GM08714 (cell line): Measurements from ENCODE around the gene GAL3ST1.

Experiments used
- H3K4me3 ChIP-seq: fragments of 200-500 bp; sonication (Bioruptor generic); 2 replicates; pipeline ENCODE4 v1.5.1; 2014; ENCODE audit warnings: mild to moderate bottlenecking, low read length, inconsistent platforms
- ZNF274 ChIP-seq: IDR thresholded peaks from 2 replicates; pipeline ENCODE4 v1.6.1; 2012; ENCODE audit warnings: mild to moderate bottlenecking, low read depth, low read length

The GAL3ST1 gene

DNA sequence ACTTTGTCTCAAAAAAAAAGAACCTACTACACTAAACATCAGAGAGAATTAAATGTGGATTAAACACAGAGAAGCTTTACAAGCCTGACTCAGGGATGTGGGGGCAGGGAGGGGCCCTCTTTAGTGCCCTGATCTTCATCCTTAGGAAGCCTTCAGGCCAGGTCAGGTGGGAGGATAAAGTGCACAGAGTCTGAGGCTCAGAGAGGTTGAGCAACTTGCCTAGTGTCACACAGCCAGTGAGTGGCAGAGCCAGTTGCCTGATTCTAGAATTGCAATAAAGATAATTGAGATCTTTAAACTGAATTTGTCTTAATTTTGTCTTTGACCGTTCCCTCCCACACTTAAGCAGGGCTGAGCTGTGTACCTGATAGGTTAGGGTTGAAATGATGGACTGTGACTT is 35.1 kb downstream of the GAL3ST1 start:
- no peak for TF ChIP-seq ZNF274
- no peak overlapping the region for H3K4me3 ChIP-seq

DNA sequence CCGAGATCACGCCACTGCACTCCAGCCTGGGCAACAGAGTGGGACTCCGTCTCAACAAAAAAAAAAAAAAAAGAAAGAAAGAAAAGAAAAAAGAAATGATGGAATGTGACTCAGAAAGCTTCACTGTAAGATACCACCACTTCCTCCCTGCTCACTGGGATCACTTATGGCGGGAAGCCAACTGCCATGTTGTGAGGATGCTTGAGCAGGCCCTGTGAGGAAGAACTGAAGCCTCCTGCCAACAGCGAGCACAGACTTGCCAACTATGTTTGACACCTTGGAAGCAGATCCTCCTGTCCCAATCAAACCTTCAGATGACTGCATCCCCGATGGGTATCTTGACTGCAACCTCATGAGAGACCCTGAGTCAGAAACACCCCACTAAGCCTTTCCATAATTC is 36.2 kb downstream of the GAL3ST1 start:
- TF ChIP-seq ZNF274, result no peak
- H3K4me3 ChIP-seq, result no peak overlapping the region

DNA sequence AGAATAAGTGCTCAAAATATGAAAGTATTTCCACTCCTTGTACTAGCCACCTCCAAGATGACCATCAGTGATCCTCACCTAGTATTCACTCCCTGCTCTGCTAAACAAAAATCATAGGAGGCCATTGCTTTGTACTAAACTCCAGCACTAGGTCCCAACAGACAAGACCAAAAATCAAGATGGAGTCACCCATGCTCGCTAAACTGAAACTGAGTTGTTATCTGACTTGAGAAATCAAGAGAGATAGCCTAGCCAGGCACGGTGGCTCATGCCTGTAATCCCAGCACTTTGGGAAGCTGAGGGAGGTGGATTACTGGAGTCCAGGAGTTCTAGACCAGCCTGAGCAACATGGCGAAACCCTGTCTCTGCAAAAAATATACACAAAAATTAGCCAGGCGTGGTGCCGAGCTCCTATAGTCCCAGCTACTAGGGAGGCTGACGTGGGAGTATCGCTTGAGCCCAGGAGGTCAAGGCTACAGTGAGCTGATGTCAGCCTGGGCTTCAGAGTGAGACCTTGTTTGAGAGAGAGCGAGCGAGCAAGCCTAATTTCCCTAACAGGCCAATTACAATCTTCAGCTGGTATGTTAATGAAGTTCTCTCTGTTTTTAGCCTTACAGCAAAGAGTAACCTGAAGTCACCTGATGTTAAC is 37.3 kb downstream of the GAL3ST1 start:
- no peak for TF ChIP-seq ZNF274

DNA sequence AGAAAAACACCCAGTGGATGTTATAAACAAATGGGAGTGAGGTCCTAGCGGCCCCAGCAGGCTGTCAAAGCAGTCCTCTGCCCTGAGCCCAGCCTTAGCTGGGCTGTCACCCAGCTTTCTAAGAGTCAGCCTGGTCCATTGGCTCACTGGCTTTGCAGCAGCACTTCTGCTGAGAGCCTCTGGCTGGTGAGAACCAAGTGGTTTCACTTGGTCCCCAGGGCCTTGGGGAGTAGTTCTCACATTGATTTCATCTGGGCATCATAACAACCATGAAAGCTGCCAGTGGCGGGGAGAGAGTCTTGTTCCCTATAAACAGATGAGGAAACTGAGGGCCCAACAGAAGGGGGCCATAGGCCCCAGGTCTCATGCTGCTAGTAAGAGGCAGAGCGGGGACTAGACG is 39.3 kb downstream of the GAL3ST1 start:
- TF ChIP-seq ZNF274, result no peak
- no peak overlapping the region for H3K4me3 ChIP-seq

More for the DNA sequence above, 37.3 kb downstream of the GAL3ST1 start:
- H3K4me3 ChIP-seq, result no peak overlapping the region

DNA sequence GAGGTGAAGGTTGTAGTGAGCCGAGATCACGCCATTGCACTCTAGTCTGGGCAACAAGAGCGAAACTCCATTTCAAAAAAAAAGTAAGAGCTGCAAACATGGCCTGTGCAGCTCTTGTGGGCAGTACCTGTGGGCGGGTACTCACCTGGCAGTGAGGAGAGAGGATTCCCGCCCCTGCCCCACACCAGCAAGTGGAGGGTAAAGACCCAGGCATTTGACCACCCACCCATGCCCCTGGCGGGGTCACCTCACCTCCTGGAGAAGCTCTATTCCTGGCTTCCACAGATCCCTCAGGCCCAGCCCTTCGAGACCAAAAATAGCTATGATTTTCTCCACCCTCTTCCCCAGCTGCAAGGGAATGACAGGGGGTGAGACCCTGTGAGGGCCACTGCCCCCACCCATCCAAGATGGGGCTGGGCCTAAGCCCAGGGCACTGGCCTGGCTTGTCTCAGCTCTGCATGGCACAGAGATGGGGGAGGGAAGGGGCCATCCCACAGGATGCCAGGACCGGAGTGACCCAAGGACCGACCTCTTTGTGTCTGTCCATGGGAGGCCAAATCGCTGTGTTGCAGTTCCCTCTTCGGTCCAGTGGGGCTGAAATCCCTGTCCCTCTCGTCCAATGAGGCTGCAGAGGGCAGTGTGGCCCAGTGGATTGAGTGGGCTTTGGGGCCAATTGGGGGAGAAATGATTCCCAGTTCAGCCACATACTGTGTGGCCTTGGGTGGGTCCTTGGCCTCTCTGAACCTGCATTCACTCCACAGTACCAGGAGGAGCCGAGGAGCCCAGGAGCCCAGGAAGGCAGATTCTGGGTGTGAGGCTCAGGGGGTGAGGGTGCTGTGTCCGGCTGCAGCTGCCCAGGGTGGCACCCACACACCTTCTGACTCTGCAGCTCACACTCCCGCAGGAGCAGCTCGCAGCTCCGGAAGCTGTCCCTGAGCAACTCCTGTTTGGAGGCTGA is 42.5 kb downstream of the GAL3ST1 start:
- TF ChIP-seq ZNF274, result no peak
- no peak overlapping the region for H3K4me3 ChIP-seq

DNA sequence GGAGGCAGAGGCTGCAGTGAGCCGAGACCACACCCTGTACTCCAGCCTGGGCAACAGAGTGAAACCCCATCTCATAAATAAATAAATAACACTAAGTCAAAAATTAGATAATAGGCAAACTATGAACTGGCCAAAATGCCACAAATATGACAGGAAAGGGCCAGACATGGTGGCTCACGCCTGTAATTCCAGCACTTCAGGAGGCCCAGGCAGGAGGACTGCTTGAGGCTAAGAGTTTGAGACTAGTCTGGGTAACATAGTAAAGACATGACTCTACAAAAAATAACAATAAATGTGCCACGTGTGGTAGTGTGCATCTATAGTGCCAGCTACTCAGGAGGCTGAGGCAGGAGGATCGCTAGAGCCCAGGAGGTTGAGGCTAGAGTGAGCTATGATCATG is 47.8 kb downstream of the GAL3ST1 start:
- TF ChIP-seq ZNF274, result no peak

DNA sequence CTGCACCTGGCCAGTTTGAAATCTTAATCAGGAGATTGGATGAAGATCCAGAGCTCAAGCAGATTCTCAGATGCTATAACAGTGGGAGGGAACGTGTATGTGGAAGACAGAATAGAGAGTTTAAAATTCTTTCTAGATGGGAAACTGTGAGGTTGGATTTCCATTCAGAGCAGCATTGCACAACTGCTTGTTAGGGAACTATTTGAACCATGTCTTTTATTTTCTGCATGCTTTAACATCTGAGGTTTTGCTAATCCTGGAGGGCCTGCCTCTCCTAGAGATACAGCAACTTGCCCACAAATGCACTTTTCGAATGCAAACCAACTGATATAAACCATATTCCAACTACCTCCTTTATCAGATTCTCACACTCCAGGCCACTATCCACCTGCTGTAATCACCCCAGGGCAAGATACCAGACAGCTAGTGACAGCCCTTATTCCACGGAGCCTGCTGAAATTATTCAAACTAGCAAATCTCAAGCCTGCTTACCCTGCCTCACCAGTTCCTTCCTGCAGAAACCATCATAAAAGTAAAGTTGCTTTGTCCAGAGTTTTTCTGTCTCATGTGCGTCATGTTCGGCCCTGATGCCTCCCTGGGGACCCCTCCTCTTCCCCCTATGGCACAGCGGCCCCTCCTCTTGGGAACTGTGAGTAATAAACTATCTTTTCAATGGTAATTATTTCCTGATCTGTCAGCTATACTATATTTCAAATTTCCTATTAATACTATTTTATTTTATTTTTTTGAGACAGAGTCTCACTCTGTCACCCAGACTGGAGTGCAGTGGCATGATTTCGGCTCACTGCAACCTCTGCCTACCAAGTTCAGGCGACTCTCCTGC is 50.6 kb downstream of the GAL3ST1 start:
- no peak for TF ChIP-seq ZNF274
- no peak overlapping the region for H3K4me3 ChIP-seq

More for the DNA sequence above, 47.8 kb downstream of the GAL3ST1 start:
- H3K4me3 ChIP-seq, result no peak overlapping the region

DNA sequence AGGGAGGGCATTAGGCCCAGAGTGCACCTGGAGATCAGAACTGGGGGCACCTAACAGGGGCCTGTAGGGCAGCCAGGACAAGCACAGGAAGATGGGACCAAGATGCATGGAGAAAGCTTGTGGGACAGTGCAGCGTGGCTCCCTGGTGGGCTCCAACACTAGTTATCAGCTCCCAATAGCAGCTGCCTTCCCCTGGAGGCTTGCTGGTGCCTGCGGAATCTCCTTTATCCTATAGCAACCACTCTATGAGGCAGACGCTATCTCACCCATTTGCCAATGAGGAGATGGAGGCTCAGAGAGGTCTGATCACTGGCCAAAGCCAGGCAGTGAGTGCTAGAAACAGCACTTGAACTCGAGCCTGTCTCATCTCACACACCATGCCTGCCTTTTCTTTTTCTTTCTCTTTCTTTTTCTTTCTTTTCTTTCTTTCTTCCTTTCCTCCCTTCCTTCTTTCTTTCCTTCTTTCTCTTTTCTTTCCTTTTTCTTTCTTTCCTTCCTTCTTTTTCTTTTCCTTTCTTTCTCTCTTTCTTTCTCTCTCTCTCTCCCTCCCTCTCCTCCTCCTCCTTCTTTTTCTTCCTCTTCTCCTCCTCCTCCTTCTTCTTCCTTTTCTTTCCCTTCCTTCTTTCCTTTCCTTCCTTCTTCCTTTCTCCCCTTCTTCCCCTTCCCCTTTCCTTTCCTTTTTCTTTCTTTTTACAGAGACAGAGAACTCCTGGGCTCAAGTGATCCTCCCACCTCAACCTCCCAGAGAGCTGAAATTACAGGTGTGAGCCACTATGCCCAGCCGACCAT is 52.9 kb downstream of the GAL3ST1 start:
- H3K4me3 ChIP-seq, result no peak overlapping the region
- TF ChIP-seq ZNF274, result no peak

DNA sequence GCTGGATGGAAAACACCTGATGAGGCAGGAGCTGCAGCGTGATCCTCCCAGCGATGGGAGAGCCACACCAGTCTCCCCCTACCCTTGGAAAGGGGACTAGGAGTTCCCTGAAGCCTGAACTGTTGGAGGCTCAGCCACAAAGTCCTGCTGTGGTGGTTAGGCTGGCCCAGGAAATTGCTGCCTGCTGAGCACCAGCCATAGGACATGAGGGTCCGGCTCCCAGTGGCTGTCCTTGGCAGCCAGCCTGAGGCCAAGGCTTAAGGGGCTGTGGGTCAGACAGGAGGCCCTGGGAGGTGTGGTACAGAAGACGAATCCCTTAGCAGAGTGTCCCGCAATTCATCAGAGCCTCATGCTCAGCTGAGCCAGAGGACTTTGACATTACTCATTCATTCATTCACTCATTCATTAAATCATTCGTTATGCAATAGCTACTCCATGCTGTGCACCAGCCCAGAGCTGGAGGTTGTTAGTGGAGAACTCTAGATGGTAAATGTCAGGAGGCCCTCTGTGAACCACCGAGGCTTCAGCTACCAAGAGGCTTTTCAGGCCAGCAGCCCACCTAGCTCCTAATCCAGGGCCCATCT is 54.5 kb downstream of the GAL3ST1 start:
- TF ChIP-seq ZNF274, result no peak
- H3K4me3 ChIP-seq, result no peak overlapping the region

DNA sequence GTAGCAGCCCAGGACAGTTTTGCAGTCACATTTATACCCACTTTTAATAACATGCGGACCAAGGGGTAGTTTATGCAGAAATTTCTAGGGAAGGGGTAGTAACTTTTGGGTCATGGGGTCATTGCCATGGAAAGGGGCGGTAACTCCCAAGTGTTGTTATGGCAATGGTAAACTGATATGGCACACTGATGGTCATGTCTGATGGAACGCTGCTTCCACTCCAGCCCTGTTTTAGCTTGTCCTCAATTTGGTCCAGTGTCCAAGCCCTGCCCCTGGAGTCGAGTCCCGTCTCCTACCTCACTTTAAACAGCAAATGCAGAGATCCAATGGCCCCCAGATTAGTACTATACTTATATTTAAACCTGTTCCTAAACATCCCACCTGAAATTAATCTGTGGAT is 57.7 kb downstream of the GAL3ST1 start:
- no peak for TF ChIP-seq ZNF274
- no peak overlapping the region for H3K4me3 ChIP-seq

DNA sequence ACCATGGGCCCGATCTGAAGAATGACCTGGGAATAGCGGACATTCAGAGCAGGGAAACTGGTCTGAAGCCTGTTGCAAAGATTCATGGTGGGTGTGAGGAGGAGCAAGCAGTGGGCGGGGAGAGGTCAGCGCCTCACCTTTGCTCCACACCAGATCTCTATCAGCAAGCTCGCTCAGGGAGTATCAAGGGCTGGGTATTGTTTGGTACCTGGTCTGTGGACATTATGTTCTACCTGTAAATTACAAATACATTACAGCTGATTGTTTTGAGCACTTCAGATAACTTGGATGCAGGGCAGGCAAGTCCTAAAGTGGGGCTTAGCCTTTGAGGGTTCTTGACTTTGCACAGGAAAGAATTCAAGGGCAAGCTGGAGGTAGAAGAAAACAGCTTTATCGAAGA is 58.2 kb downstream of the GAL3ST1 start:
- no peak overlapping the region for H3K4me3 ChIP-seq
- TF ChIP-seq ZNF274, result no peak

DNA sequence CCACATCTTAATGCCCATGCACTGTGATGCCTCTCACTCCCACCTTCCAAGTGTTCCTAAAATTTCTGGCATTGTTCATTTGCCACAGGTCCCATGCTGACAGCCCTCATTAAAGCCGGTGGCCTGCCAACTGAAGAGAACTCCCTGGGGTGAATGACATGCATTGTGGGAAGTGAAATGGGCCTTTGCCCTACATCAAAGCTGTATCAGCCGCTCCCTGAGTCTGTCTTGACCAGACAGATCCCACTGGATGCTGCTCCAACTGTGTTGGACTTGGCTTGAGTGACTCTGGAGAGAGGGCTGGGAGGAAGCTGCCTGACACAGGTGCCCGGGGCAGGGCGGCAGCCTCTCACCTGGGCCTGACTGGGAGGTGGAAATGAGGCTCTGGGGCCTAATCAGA is 60.2 kb downstream of the GAL3ST1 start:
- no peak for TF ChIP-seq ZNF274
- H3K4me3 ChIP-seq, result no peak overlapping the region

DNA sequence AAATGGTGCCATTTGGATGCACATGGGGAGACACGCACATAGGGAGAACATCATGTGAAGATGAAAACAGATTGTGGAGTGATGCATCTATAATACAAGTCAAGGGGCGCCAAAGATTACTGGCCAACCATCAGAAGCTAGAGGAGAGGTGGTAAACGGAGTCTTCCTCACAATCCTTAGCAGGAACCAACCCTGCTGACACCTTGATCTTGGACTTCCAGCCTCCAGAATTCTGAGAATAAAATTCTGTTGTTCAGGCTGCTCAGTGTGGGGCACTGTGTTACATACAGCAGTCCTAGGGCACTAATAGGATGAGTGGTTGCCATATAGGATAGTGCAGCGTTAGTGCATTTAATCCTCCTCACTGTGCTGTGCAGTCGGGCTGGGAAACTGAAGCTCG is 61.0 kb downstream of the GAL3ST1 start:
- TF ChIP-seq ZNF274, result no peak
- no peak overlapping the region for H3K4me3 ChIP-seq
